GM12872 (cell line): Measurements from ENCODE around the gene SCN8A.

ENCODE experiments used
- TF ChIP-seq, protein P1 (sequence below): IDR thresholded peaks from 3 replicates; pipeline ENCODE4 v1.5.1; 2011; ENCODE audit warnings: low read depth, mild to moderate bottlenecking, low read length, moderate library complexity; ENCODE audit not compliant: insufficient read depth

Gene SCN8A

DNA sequence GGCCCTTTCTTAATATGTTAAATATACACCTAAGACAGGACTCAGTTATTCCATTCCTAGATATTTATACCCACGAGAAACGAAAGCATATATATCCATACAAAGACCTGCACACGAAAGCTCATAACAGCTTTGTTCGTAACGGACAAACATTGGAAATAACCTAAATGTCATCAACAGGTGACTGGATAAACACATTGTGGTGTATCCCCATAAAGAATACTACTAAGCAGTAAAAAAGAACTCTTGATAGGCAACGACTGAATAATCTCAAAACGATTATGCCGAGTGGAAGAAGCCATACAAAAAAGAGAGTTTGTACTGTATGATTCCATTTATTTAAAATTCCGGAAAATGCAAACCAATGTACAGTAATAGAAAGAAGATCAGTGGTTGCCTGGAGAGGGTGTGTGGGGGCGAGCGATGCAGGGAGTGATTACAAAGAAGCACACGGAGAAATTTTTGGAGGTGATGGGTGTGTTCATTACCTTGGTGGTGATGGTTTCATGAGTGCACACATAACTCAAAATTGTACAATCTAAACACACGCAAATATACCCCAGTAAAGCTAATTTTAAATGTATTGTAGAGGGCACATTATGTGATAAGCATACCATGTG is 1.4 kb upstream of the SCN8A start:
- TF ChIP-seq, protein P1, sequence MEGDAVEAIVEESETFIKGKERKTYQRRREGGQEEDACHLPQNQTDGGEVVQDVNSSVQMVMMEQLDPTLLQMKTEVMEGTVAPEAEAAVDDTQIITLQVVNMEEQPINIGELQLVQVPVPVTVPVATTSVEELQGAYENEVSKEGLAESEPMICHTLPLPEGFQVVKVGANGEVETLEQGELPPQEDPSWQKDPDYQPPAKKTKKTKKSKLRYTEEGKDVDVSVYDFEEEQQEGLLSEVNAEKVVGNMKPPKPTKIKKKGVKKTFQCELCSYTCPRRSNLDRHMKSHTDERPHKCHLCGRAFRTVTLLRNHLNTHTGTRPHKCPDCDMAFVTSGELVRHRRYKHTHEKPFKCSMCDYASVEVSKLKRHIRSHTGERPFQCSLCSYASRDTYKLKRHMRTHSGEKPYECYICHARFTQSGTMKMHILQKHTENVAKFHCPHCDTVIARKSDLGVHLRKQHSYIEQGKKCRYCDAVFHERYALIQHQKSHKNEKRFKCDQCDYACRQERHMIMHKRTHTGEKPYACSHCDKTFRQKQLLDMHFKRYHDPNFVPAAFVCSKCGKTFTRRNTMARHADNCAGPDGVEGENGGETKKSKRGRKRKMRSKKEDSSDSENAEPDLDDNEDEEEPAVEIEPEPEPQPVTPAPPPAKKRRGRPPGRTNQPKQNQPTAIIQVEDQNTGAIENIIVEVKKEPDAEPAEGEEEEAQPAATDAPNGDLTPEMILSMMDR = no peak

DNA sequence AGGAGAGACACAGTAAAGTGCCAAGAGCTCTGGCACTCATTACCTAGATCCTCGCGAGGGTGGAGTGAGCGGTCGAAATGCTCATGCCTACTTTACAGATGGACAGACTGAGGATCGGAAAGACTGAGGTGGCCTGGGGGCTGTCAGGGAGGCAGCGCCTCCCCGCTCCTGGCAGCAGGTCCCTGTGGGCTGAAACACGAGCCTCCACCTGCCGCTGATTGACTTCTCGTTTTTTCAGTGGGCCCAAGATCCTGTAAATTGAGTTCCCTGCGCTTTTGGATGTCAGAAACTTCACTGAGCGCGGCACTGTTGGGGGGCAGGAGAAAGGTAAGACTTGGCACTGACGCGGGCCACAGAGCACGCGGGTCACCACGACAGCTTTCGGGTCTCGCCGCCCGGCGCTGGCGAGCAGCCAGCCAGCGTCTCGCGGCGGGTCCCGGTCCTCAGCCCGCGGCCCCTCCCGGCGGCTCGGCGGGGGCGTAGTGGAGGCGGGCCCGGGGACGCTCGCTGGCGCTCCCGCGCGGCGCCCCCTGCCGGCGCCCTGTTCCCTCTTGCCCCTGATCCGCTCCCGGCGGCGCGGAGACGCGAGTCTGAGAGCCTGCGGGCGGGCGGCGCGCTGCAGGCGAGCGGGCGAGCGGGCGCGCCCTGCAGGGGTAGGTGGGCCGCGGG is 552 bp upstream of the SCN8A start:
- TF ChIP-seq, protein P1 = peak; percentile 60

DNA sequence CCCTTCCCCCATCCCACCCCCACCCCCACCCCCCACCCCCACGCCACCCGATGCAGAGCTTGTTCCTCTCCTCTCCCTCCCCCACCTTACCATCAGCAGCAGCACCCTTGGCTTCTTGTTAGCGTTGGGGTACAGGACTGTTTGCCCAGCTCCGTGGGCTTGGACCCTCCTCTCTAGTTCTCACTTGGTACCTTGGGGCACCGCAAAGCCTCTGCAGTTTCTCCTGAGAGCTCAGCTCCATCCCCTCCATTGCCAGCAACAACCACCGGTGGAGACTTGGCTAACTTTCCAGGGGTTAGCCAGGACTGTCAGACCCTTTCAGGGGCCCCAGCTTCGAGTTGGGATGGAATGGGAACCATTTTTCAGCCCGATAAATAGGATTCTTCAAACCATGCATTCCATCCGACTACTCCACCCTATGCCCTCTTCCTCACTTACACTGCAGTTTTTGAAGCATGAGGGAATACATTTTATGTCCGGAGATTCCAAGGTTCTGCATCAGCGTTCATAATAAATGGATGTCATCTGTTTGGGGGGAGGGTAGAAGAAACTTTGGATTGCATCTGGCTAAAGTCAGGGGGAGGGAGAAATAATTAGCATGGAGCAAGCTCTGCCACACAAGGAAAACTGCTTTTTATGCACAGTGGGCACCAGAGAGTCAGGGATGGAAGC is 1.1 kb downstream of the SCN8A start:
- TF ChIP-seq, protein P1 = no peak

DNA sequence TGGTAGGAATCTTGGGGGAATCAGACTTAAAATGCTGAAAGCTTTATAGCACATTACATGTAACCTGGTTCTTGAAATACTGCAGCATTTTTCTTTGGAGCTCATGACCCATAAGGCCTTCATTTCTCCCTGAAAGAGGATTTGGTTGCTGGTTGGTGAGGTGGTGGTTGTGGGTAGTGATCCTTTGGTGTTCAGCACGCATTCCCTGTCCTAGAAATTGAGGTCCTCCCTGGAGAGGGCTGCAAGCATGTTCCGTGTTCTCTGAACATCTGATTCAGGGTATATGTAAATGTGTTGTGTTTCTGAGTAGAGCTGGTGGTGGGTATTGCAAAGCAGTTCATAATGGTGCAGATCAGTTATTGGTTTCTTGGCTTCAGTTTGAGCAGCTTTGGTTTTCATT is 2.0 kb downstream of the SCN8A start:
- TF ChIP-seq, protein P1 = no peak

DNA sequence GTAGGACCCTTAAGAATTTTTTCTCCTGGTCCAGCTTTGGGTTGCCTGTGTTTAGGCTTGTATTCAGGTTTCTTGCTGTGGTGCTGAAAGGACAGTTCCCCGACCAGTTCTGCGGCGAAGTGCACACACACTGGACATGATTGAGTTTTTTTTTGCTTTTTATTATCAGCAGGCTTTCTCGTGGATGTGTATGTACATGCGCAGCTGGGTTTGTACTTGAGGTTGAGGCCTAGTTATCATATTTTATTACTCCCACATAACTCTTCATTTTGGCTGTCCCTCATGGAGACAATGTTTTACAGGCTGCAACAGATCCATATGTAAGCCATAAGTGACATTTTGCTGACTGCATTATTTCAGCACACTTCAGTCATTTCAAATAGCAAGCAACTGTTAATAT is 2.5 kb downstream of the SCN8A start:
- TF ChIP-seq, protein P1 = no peak

DNA sequence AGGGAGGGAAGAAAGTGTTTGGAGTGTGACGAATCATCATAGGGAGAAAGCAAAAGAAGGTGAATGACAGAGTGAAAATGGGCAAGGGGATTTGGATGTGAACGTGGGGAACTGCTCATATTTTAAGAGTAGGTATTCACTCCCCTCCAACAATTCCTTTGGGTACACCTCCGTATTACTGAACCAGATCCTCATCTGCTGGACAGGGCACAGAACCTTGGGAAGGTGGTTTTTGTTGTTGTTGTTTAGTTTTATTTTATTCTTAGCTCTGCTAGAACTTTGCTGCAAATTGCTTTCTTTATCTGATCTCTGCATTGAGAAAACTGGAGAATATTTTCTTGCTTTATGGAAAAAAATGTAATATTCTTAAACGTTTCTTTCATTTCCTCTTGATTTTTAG is 7.1 kb downstream of the SCN8A start:
- TF ChIP-seq, protein P1 = no peak

DNA sequence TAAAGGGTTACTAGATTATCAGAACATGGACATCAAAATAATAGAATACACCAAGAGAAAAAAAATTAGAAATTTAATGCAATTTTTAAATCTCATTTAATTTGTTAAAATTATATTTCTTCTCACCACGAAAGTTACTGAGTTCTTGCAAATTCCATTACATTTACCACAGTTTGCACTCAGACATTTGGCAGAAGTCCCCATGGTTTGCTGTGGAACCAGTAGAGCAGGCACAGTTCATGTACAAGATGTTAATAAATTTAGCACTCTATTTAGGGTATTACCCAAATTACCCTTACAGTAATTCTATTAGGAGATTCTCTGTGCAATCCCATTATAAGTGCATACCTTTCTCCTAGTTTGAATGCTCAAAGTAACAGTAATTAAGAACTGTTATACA is 9.7 kb downstream of the SCN8A start:
- TF ChIP-seq, protein P1 = no peak
